Activated naive CD4-positive, alpha-beta T cell (primary cell): ENCODE measurements around the gene PERM1.
"Not testable (repeated sequence)": the region's sequence is repeated elsewhere in the genome, so short reads cannot be mapped to it uniquely, and the experiment has no call there.

Source experiments
- DNase-seq, 4 experiments: peaks; one replicate each; lab custom pipeline; 2025; lab: John Stamatoyannopoulos, UW

The PERM1 gene

GRCh38 chr1:964691-965525 is 17.0 kb downstream of the PERM1 start:
- DNase-seq = no peak

- no peak for DNase-seq
These were observed 18.0 kb downstream of the PERM1 start for GRCh38 chr1:963746-964525.

- DNase-seq = no peak
These were observed 18.6 kb downstream of the PERM1 start for GRCh38 chr1:963301-963651.

GRCh38 chr1:962381-963300 is 19.3 kb downstream of the PERM1 start:
- no peak for DNase-seq

GRCh38 chr1:961132-961669 is 20.7 kb downstream of the PERM1 start:
- DNase-seq = no peak

GRCh38 chr1:960363-961131 is 21.3 kb downstream of the PERM1 start, which contains the start of gene KLHL17:
Gene KLHL17, plus strand, starts transcription at chr1:960584. Its CDS starts 110 bp downstream, at chr1:960694.
- DNase-seq = peak; percentile 52 to 77 (median 62)

GRCh38 chr1:959731-960362 is 22.0 kb downstream of the PERM1 start:
- DNase-seq = no peak

GRCh38 chr1:958823-959730 is 22.8 kb downstream of the PERM1 start, which contains the start of gene NOC2L:
Gene NOC2L, minus strand, starts transcription at chr1:959256. Its CDS starts 16 bp downstream, at chr1:959240.
- peak; percentile 96 to 97 (median 96) for DNase-seq

- DNase-seq = no peak
These were observed 25.3 kb downstream of the PERM1 start for GRCh38 chr1:956636-957035.

- no peak for DNase-seq
These were observed 26.4 kb downstream of the PERM1 start for GRCh38 chr1:955474-955873.

GRCh38 chr1:954927-955326 is 27.0 kb downstream of the PERM1 start:
- DNase-seq = no peak

- no peak for DNase-seq
These were observed 28.2 kb downstream of the PERM1 start for GRCh38 chr1:953524-954320.

- DNase-seq = no peak
These were observed 29.3 kb downstream of the PERM1 start for GRCh38 chr1:952603-953002.

GRCh38 chr1:952201-952600 is 29.7 kb downstream of the PERM1 start:
- DNase-seq = no peak

- DNase-seq = no peak
These were observed 30.5 kb downstream of the PERM1 start for GRCh38 chr1:951364-951763.

- no peak for DNase-seq
These were observed 31.0 kb downstream of the PERM1 start for GRCh38 chr1:950881-951280.

GRCh38 chr1:950268-950667 is 31.6 kb downstream of the PERM1 start:
- no peak for DNase-seq

GRCh38 chr1:947958-948357 is 33.9 kb downstream of the PERM1 start:
- DNase-seq = no peak

- not testable (repeated sequence) for DNase-seq
These were observed 35.1 kb downstream of the PERM1 start for GRCh38 chr1:946811-947210.
